Measurements from ENCODE around the gene LAMP2.

The LAMP2 gene

GRCh38 chrX:120453985-120454384, 15.1 kb downstream of the LAMP2 start:
- no peak for DNase-seq

GRCh38 chrX:120452131-120452530, 17.0 kb downstream of the LAMP2 start:
- DNase-seq, result no peak

- no peak for DNase-seq
These were observed 18.9 kb downstream of the LAMP2 start for GRCh38 chrX:120450163-120450562.

- no peak for DNase-seq
These were observed 22.6 kb downstream of the LAMP2 start for GRCh38 chrX:120446498-120446897.

GRCh38 chrX:120439921-120440320, 29.2 kb downstream of the LAMP2 start:
- DNase-seq, result no peak

GRCh38 chrX:120429776-120430540, 39.1 kb downstream of the LAMP2 start:
- DNase-seq, result no peak

- no peak for DNase-seq
These were observed 40.8 kb downstream of the LAMP2 start for GRCh38 chrX:120428309-120428708.

- no peak for DNase-seq
These were observed 42.5 kb downstream of the LAMP2 start for GRCh38 chrX:120426599-120426998.

- DNase-seq, result no peak
These were observed 49.6 kb downstream of the LAMP2 start for GRCh38 chrX:120419463-120419862.

- DNase-seq, result no peak
These were observed 60.9 kb downstream of the LAMP2 start for GRCh38 chrX:120408168-120408567.

GRCh38 chrX:120406638-120407037, 62.5 kb downstream of the LAMP2 start:
- DNase-seq, result no peak

- DNase-seq, result no peak
These were observed 66.7 kb downstream of the LAMP2 start for GRCh38 chrX:120402369-120402768.

GRCh38 chrX:120401301-120401700, 67.8 kb downstream of the LAMP2 start:
- DNase-seq, result no peak

- DNase-seq, result no peak
These were observed 88.4 kb downstream of the LAMP2 start for GRCh38 chrX:120380699-120381098.

- no peak for DNase-seq
These were observed 89.0 kb downstream of the LAMP2 start for GRCh38 chrX:120379937-120380681.

GRCh38 chrX:120378570-120378969, 90.5 kb downstream of the LAMP2 start:
- no peak for DNase-seq
